BJ (cell line): ENCODE results near the gene CD4. TPM values are rescaled to one million over a fixed set of nuclear protein-coding genes. Genes with fewer than 3 reads are reported as not detected.

Experiments
- CTCF ChIA-PET: fragments of 350-600 bp; formaldehyde crosslinking; extraction: SDS; loops from one replicate; lab custom pipeline; 2021; ENCODE audit warnings: antibody characterized with exemption, inconsistent platforms; lab: Yijun Ruan, JAX
- POLR2A ChIA-PET: fragments of 300-600 bp; sonication (Branson Sonifier 250); formaldehyde crosslinking; extraction: SDS; loops from one replicate; lab custom pipeline; 2021; ENCODE audit warnings: antibody characterized with exemption; lab: Charles Lee
- DNase-seq: peaks from one replicate; pipeline ENCODE4 v3.0.0-alpha.2; 2011; ENCODE audit warnings: low read depth
- H3K27me3 ChIP-seq: 2 replicates; pipeline ENCODE4 v1.6.0; 2011; ENCODE audit warnings: low read length; ENCODE audit not compliant: control insufficient read depth, insufficient read depth
- H3K36me3 ChIP-seq: 2 replicates; pipeline ENCODE4 v1.5.1; 2011; ENCODE audit warnings: low read length; ENCODE audit not compliant: control insufficient read depth, insufficient read depth
- H3K4me3 ChIP-seq: 2 replicates; pipeline ENCODE4 v1.5.1; 2011; ENCODE audit warnings: low read depth, mild to moderate bottlenecking, control low read depth, low read length
- polyA plus RNA-seq: library from polyadenylated mRNA; depleted of rRNA; stranded (reverse); fragments of >200 nt; gene quantifications from 2 replicates; pipeline ENCODE4 v1.2.3, GENCODE V29; 2011
- TF ChIP-seq, protein P1 (sequence below): IDR thresholded peaks from 2 replicates; pipeline ENCODE4 v1.5.1; 2011; ENCODE audit warnings: low read depth, mild to moderate bottlenecking, control low read depth, inconsistent platforms, low read length, moderate library complexity; ENCODE audit not compliant: insufficient read depth

The CD4 gene
- polyA plus RNA-seq, 1 experiment = 0.42 TPM

DNA sequence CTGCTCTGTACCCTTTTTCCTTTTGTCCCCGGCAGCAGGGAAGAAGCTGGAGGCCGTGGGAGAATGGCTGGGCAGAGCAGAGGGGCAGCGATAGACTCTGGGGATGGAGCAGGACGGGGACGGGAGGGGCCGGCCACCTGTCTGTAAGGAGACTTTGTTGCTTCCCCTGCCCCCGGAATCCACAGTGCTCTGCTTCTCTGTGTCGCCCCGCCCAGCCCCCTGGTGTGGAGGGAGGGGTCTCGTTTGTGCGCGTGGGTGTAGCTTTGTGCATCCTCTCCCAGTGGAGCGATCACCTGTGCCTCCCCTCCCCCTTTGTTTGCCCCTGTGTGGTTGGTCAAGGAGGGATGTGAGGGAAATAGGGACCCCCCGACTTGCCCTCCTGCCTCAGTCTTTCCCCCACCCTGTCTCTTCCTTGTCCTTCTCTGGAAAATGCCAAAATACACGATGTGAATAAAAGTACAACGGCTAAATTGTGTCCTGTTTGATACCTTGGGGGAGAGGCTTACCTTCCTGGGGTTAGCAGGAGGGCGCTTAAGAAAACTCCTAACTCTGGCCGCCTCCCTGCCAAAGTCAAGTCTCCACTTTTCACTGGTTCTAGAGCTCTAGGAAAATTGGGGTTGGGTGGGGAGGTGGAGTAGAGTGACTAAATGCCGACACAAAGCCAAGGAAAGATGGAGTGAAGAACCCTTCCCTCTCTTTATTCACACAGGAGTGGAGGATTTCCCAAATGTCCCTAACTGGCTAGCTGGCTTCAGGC lies 77.0 kb downstream of the CD4 start:
- no peak overlapping the region for H3K4me3 ChIP-seq
- no peak for DNase-seq
- TF ChIP-seq, protein P1, sequence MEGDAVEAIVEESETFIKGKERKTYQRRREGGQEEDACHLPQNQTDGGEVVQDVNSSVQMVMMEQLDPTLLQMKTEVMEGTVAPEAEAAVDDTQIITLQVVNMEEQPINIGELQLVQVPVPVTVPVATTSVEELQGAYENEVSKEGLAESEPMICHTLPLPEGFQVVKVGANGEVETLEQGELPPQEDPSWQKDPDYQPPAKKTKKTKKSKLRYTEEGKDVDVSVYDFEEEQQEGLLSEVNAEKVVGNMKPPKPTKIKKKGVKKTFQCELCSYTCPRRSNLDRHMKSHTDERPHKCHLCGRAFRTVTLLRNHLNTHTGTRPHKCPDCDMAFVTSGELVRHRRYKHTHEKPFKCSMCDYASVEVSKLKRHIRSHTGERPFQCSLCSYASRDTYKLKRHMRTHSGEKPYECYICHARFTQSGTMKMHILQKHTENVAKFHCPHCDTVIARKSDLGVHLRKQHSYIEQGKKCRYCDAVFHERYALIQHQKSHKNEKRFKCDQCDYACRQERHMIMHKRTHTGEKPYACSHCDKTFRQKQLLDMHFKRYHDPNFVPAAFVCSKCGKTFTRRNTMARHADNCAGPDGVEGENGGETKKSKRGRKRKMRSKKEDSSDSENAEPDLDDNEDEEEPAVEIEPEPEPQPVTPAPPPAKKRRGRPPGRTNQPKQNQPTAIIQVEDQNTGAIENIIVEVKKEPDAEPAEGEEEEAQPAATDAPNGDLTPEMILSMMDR = no peak
- POLR2A ChIA-PET = interaction anchor here (0.7 to 4.7 kb wide), 2 partner anchors 14 to 39 kb away, joined by 8 to 34 read pairs; partner anchors contain the start of genes CDCA3 and USP5
- CTCF ChIA-PET = interaction anchor here (0.9 to 9.7 kb wide), 4 partner anchors 13 to 59 kb away, joined by 3 to 112 read pairs (median 18); partner anchors contain the start of genes CDCA3 and USP5
- H3K27me3 ChIP-seq = no peaks in the 10 kb centered on the region
- H3K36me3 ChIP-seq = peaks cover 42% of the 10 kb centered on the region

DNA sequence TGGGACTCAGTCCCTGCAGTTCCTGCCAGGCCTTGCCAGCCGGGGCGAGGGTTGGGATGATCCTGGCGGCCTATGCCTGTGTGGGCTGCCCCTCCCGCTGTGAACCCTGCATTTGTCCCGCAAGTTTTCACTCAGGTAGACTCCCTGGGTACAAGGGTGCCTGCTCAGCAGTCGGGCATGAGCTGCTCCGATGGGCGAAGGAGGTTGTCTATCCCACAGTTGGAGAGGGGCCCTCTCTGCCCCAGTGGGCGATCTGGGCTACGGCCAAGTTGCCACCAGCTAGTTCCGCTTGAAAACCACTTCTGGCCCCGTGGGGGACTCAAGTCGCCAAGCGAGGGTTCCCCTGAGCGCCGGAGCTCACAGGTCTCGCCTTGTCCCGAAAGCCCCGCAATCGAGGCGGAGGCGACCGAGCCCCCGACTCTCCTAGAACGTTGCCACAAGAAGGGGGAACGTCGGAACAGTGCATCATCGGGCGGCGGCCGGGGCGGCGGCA lies 77.6 kb downstream of the CD4 start:
- no peak for DNase-seq
- peak overlapping the region; percentile 98 for H3K4me3 ChIP-seq
- CTCF ChIA-PET = interaction anchor here (0.9 to 9.7 kb wide), 5 partner anchors 13 to 58 kb away, joined by 3 to 112 read pairs (median 9); partner anchors contain the start of genes CDCA3, ENO2 and USP5
- H3K27me3 ChIP-seq = no peaks in the 10 kb centered on the region
- TF ChIP-seq, protein P1 = no peak
- H3K36me3 ChIP-seq = peaks cover 38% of the 10 kb centered on the region
- POLR2A ChIA-PET = interaction anchor here (0.6 to 4.7 kb wide), 4 partner anchors 15 to 333 kb away, joined by 5 to 34 read pairs (median 8); partner anchors contain the start of genes CDCA3, GAPDH and USP5

DNA sequence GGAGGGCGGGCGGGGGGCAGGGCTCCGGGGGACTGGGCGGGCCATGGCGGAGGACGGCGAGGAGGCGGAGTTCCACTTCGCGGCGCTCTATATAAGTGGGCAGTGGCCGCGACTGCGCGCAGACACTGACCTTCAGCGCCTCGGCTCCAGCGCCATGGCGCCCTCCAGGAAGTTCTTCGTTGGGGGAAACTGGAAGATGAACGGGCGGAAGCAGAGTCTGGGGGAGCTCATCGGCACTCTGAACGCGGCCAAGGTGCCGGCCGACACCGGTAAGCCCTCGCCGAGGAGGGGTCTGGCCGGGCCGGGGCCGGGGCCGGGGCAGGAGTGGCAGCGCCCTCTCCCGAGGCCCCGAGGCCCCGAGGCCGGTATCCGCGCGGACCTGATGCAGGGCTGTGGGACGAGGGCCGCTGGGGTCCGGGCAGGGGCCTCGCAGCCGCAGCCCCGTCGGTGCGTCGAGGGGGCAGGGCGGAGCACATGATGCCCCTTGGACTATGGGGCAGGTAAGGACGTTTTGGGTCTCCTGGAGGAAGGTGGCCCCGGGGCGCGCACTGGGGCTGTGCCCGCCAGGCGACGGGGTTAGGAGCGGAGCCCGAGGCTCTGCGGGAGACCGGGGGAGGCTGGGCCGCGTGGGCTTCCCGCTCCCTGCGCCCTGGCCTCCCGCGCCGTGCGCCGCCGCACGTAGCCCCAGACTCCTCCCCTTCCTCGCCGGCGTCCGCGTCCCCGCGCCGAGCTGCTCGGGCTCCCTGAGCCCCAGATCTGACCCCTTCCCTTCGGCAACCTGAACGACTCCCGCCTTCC lies 78.3 kb downstream of the CD4 start, which contains the start of gene TPI1:
Gene TPI1, plus strand, starts transcription at position 119 of the 798 bp plus-strand sequence. Its CDS starts 36 bp downstream, at position 155.
- TF ChIP-seq, protein P1 = no peak
- Histone ChIP-seq H3K36me3 (peaks cover 38% of the 10 kb centered on the region), H3K4me3 (peak within 1 kb of the TSS; percentile 98), H3K27me3 (no peaks in the 10 kb centered on the region)
- CTCF ChIA-PET = interaction anchor here (0.9 to 9.7 kb wide), 10 partner anchors 7 to 112 kb away, joined by 3 to 112 read pairs (median 6); partner anchors contain the start of genes CDCA3, ENO2, LRRC23 and PTMS
- no peak for DNase-seq
- POLR2A ChIA-PET = interaction anchor here (0.6 to 4.7 kb wide), 7 partner anchors 11 to 403 kb away, joined by 3 to 34 read pairs (median 5); partner anchors contain the start of genes CDCA3, GAPDH and USP5

DNA sequence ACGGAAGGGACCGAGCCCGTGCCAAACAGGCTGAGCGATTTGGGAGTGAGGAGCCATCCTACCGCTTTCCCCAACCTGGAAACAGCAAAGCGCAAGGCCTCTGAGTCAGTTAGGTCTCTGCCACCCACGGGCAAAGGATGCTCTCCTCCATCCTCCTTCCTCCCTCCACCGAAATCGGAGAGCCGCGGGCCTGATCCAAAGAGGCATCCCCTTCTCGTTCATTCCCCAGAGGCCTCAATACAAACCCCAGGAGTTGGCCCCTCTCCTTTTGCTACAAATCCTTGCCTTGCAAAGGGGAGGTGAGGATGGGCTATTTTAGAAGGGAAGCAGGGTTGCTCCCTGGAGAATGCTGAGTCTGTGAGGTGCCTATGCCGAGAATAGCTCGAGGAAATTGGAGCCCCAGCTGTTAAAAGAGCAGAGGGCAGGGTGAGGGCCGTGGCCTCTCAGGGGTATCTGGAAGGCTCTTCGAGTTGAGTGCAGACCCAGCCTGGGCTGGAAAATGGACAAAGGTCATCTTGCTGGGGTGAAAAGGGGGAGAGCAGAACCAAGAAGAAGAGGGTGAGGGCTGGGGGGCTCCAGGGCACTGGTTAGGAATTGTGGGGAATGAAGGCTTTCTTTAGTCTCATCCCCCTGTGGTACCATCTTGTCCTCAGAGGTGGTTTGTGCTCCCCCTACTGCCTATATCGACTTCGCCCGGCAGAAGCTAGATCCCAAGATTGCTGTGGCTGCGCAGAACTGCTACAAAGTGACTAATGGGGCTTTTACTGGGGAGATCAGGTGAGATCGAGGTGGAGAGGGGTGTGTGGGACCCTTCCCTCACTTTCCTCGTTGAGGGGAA lies 79.1 kb downstream of the CD4 start:
- H3K27me3 ChIP-seq = no peaks in the 10 kb centered on the region
- TF ChIP-seq, protein P1 = peak; percentile 38; the same call in 1 of the 2 replicates
- DNase-seq = no peak
- POLR2A ChIA-PET = interaction anchor here (0.6 to 4.7 kb wide), 2 partner anchors 16 to 24 kb away, joined by 3 to 34 read pairs; partner anchors contain the start of genes CDCA3 and USP5
- CTCF ChIA-PET = interaction anchor here (0.6 to 9.7 kb wide), 24 partner anchors 8 to 245 kb away, joined by 3 to 112 read pairs (median 6); partner anchors contain the start of genes CDCA3, ENO2, LRRC23 and MLF2
- H3K36me3 ChIP-seq = peaks cover 34% of the 10 kb centered on the region
- peak overlapping the region; percentile 98 for H3K4me3 ChIP-seq
